Hindlimb muscle (tissue), 1 donor: ENCODE measurements around the gene FAM171A2. TPM values are rescaled to one million over a fixed set of nuclear protein-coding genes. Genes with fewer than 3 reads are reported as not detected.
"Not testable (repeated sequence)": the region's sequence is repeated elsewhere in the genome, so short reads cannot be mapped to it uniquely, and the experiment has no call there.

Source experiments
- DNase-seq: peaks from one replicate; pipeline ENCODE4 v3.0.0-alpha.2; 2013
- polyA plus RNA-seq: library from polyadenylated mRNA; unstranded; fragments of 120-200 nt; gene quantifications from one replicate; pipeline ENCODE4 v1.2.1, GENCODE V29; 2013; ENCODE audit not compliant: insufficient read length

The FAM171A2 gene
- polyA plus RNA-seq, 1 donor, result 166 TPM

DNA sequence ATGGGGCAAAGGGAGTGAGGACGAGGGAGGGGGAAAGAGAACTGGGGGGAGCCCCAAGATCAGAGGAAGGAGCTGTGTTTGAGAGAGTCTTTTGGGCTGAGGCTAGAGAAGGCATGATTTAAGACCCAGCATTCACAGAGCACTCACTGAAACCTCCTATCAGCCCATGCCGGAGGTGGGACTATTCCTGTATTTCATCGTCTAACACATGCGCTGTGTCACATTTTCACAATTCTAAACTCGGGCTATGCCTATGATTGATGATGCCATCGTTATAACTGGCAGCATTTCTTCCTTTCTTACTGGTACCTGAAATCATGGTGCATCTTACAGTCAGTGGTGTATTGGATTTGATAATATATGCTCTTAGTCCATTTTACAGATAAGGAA is 3.5 kb downstream of the FAM171A2 start:
- DNase-seq, result no peak

DNA sequence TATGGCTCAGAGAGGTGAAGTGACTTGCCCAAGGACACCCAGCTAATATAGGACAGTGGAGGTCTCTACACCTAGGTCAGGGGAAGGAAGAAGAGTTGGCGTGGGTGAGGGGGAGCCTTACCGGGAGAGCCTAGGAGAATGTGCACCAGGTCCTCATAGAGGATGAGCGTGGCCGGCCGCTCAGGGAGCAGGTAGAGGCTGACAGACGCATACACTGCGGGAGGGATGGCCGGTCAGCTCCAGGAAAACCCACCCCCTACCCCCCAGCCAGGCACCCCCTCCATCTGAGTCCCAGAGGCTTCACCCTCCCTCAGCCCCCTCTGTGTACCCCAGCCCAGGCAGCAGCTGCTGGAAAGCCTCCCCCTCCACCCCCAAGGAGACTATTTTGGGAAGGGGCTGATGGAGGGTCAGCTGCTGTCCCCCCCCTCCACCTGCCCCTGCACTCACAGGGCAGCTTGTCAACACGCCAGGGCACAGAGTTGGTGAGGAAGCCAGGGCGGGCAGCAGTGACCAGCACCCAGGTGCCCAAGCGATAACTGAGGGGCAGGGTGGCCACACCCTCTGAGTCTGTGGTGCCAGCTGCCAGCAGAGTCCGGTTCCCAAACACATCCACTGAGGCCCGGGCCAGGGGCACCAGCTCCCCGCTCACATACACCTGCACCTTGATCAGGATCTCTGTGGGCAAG is 4.1 kb downstream of the FAM171A2 start:
- no peak for DNase-seq

DNA sequence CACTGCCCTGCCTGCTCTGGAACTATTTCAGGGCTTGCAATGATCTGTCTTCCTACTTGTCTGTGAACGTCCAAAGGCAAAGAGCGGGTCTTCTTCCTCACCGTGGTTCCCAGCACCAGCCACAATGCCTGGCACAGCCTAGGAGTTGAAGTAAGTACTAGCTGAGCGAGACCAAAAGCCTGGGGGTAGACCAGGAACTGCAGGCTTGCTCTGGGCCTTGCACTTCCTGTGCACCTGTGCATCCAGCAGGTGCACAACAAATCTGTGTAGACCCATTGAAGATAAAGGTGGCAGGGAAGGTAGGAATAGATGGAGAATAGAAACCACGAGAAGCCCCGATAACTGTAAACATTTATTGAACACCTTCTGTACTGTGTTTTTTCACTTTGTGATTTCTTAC is 4.6 kb downstream of the FAM171A2 start:
- DNase-seq, result no peak

DNA sequence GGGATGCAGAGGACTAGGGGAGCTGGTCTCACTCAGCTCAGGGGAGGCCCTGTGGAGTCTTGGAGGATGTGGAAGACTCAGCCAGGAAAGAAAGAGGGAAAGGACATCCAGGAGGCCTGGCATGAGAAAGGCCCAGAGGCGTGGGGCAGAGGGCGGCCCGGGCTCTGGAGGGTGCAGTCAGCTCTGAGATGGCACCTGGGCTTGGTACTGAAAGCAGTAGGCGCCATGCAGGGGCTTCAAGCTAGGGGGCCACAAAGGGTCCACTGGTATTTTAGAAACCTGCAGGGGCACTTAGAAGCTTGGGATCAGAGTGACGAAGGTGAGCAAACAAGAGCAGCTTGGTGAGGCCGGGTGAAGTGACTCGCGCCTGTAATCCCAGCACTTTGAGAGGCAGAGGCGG is 5.6 kb downstream of the FAM171A2 start:
- DNase-seq, result no peak

DNA sequence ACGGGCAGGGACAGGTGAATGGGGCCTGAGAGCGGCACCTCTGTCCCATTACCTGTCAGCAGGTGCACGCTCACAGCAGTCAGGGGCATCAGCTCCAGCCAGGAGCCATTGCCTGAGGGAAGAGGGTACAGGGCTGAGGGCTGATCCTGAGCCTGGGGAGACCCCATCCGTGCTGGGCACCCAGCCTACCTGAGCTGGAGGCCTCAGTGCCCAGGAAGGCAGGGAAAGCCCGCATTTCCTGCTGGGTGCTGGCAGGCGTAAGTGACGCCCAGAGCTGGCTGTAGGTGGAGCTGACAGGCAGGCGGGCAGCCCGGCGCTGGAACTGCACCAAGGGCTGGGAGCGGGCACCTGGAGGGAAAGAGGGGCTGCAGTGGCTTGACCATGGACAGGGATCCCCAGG is 7.4 kb downstream of the FAM171A2 start:
- DNase-seq, result no peak

DNA sequence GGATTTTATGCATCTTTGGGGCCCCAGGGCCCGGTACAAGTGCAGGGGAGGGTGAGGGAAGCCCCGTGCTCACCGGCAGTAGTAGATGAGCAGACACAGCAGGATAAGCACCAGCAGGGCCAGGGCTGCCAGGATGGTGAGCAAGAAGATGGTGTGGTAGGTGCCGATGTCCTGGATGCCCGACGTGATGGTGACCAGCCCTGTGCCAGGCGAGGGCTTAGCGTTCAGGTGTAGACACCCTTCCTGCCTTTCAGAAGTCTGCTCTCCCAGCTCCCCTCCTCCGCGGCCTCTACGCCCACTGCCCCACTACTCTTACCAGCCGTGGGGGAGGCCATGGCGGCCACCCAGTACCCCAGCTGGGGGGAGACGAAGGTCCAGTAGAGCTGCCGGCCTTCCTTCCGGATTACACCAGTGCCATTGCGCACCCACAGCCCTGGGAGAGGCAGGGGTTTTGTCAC is 8.0 kb downstream of the FAM171A2 start:
- DNase-seq, result no peak

DNA sequence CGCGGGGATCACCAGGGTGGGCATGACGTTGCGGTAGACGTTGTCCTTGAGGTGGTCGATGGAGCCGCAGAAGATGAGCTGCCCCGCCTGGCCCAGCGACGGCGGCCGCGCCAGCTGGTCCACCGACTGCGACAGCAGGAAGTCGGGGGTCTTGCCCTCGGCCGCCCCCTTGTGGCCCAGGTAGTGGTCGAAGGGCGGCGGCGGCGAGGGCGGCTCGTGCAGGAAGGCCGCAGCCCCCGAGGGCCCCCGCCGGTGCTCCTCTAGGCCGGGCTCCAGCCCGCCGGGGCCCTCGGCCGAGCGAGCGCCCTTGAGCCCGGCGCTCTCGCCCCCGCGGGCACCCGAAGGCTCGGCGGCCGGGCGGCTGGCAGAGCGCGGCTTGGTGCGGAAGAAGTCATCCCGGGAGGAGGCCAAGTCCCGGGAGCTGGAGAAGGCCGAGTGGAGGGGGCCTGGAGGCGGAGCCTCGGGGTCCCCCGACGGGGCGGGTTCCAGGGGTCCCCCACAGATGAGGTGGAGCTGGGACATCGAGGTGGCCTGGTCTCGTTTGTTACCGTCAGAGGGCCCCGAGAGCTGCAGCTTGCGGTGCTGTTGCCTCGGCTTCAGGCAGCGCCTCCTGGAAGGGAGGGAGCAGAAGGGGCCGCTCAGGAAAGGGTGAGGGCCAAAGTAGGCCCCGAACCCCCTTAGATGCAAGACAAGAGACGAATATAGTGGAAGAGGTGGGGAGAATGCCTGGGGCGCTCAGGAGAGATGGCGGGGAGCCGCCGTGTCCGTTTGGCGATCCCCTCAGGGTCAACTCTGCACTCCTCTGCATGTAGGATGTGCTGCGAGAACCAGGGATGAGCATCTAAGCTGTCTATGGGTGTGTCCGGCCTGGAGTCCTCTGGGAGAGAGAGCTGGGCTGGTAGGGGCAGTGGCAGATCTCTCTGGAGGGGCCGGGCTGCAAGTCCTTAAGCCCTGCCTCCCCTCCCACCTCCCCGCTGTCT is 8.8 kb downstream of the FAM171A2 start:
- DNase-seq, result peak; percentile 74

DNA sequence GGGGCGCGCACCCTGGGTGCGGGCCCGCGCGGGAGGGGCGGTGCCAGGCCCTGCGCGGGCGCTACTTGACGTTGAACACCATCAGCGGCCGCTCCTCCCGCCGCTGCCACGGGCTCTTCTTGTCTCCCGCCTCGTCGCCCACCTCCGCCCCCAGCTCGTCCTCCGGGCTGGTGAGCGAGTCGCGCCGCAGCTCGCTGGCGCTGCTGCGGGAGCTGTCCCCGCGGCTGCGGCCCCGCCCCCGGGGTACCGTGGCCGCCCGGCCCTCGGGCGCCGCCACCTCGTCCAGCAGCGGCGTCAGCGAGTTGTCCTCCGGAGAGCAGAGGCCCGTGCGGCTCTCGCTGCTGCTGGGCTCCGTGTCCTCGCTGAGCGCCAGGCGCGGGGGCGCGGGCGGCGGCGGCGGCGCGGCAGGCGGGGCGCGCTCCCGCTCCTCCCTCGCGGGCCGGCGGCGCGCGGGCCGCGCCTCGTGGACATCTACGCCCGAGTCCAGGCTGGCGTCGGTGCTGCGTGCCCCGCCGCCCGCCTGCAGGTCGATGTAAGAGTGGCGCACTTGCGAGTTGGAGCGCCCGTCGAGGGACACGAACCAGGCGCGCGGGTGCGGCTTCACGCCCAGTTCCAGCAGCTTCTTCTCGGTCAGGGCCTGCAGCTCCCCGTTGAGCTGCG is 9.9 kb downstream of the FAM171A2 start:
- peak; percentile 55 for DNase-seq

DNA sequence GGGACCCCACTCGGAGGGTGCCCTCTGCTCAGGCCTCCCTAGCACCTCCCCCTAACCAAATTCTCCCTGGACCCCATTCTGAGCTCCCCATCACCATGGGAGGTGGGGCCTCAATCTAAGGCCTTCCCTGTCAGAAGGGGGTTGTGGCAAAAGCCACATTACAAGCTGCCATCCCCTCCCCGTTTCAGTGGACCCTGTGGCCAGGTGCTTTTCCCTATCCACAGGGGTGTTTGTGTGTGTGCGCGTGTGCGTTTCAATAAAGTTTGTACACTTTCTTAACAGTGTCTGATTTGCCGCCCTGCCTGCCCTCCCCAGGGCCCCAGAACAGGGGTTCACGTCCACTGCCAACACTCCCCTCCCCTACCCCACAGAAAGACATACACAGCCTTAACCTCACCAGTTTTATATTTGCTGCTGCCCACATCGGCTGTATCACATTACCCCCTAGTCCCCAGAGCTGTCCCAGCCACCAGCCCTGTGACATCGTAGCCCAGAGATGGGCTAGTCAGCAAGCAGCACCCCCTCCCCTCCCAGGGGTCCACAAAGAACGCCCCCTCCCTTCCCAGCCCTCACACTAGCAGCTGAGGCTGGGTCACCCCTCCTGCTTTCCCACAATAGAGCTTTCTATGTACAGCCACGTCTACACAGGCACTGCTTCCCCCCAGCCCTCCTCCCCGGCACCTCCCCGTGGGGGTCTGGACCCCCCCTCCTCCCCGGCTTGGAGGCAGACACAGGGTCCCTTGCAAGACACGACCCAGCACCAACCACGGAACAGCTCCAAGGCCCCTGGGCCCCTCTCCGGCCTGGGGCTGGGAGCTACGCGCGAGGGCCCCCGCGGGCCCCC is 10.6 kb downstream of the FAM171A2 start:
- no peak for DNase-seq

DNA sequence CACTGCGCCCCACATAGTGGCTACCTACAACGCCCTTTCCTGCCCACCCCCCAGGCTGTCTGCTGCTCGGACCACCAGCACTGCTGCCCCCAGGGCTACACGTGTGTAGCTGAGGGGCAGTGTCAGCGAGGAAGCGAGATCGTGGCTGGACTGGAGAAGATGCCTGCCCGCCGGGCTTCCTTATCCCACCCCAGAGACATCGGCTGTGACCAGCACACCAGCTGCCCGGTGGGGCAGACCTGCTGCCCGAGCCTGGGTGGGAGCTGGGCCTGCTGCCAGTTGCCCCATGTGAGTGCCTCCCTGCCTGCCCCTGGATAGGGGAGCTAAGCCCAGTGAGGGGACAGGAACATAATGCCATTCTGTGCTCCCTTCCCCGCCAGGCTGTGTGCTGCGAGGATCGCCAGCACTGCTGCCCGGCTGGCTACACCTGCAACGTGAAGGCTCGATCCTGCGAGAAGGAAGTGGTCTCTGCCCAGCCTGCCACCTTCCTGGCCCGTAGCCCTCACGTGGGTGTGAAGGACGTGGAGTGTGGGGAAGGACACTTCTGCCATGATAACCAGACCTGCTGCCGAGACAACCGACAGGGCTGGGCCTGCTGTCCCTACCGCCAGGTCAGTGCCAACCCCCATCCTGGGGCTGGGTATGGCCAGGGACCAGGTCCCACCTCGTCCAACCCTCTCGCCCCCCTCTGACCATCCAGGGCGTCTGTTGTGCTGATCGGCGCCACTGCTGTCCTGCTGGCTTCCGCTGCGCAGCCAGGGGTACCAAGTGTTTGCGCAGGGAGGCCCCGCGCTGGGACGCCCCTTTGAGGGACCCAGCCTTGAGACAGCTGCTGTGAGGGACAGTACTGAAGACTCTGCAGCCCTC is 11.5 kb downstream of the FAM171A2 start:
- DNase-seq, result no peak

DNA sequence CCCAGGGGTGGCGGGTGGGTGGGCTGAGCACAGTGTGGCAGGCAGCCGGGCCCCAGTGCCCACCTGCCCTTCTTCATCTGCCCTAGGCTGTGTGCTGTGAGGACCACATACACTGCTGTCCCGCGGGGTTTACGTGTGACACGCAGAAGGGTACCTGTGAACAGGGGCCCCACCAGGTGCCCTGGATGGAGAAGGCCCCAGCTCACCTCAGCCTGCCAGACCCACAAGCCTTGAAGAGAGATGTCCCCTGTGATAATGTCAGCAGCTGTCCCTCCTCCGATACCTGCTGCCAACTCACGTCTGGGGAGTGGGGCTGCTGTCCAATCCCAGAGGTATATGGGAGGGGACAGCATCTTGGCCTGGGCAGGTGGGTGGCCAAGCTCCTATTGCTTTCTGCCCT is 12.2 kb downstream of the FAM171A2 start:
- no peak for DNase-seq

DNA sequence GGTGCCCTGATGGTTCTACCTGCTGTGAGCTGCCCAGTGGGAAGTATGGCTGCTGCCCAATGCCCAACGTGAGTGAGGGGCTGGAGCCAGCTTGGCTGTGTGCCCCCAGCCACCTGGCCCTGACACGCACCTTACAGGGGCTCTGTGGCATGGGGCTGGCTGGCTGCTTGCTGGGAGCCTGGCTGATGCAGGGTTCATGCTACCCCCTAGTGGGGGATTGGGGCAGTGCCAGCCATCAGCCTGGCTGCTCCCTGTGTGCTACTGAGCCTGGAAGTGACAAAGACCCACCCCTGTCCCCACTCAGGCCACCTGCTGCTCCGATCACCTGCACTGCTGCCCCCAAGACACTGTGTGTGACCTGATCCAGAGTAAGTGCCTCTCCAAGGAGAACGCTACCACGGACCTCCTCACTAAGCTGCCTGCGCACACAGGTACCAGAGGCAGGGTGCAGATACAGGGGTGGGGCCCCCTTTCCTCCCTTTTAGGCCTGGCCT is 12.9 kb downstream of the FAM171A2 start:
- DNase-seq, result no peak

DNA sequence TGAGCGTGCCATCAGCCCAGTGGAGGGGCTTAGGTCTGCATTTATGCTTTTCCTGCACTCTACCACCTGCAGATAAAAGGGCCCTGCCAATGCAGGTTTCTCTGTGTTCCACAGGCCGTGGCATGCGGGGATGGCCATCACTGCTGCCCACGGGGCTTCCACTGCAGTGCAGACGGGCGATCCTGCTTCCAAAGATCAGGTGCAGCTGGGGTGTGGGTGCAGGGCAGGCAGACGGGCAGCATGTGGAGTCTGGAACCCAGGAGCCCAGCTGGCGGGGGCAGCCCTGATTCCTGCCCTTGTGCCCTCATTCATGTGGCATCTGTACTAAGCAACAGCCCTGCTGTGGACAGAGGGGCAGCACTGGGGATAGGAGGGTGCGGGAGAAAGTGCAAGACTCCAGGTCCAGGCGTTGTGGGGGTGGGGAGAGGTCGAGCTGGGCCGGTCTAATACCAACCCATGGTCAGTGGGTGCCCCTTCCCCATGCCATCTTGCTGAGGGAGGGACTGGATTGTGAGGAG is 14.0 kb downstream of the FAM171A2 start:
- DNase-seq, result no peak

DNA sequence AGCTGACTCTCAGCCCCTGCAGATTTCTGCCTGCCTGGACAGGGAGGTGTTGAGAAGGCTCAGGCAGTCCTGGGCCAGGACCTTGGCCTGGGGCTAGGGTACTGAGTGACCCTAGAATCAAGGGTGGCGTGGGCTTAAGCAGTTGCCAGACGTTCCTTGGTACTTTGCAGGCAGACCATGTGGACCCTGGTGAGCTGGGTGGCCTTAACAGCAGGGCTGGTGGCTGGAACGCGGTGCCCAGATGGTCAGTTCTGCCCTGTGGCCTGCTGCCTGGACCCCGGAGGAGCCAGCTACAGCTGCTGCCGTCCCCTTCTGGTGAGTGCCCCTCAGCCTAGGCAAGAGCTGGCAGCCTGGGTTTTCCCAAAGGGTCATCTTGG is 14.7 kb downstream of the FAM171A2 start:
- DNase-seq, result no peak

DNA sequence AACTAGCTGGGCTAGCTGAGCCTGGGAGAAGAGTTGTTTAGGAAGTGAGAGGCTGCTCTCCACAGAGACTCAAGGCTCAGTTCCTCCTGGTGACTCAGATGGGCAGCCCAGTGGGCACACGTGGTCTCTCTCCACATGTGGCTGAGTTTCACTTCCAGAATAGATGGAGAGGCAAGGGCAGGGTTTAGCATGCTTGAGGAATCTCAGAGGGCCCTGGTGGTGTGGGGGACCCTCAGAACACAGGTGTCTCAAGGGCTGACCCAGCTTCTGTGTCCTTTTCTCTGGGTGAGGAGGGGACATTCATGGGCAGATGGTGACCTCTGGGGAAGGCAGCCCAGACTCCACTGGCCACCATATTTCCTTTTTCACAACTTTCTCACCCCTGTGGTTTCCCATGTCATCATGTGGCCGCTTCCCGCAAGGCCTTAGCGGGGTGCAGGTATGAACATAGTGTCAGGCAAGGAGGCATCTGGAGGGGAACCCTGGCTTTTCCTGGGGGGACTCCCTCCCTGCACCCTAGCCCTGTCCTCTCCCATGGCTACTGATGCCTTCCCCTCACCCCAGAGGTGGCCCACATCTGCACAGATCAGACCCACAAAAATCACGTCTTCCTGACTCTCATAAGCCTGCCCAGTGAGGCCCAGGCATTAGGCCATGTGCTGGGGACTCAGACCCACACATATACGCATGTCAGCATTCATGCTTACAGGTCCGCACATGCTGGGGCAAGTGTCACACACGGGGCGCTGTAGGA is 15.2 kb downstream of the FAM171A2 start:
- no peak for DNase-seq

DNA sequence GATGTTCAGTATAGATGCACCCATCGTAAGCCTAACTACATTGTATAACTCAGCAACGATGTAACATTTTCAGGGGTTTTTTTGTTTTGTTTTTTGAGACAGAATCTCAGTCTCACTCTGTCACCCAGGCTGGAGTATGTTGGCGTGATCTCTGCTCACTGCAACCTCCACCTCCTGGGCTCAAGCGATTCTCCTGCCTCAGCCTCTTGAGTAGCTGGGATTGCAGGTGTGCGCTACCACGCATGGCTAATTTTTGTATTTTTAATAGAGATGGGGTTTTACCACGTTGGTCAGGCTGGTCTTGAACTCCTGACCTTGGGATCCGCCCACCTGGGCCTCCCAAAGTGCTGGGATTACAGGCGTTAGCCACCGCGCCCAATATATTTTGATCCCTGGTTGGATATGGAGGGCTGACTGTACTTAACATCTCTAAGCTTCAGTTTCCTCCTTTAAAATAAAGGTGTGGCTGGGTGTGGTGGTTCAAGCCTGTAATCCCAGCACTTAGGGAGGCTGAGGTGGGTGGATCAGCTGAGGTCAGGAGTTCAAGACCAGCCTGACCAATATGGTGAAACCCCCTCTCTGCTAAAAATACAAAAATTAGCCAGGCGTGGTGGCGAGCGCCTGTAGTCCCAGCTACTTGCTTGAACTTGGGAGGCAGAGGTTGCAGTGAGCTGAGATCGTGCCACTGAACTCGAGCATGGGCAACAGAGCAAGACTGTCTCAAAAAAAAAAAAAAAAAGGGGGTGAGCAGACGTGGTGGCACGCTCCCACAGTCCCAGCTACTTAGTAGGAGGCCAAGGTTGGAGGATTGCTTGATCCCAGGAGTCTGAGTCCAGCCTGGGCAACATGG is 16.2 kb downstream of the FAM171A2 start:
- DNase-seq, result not testable (repeated sequence)

DNA sequence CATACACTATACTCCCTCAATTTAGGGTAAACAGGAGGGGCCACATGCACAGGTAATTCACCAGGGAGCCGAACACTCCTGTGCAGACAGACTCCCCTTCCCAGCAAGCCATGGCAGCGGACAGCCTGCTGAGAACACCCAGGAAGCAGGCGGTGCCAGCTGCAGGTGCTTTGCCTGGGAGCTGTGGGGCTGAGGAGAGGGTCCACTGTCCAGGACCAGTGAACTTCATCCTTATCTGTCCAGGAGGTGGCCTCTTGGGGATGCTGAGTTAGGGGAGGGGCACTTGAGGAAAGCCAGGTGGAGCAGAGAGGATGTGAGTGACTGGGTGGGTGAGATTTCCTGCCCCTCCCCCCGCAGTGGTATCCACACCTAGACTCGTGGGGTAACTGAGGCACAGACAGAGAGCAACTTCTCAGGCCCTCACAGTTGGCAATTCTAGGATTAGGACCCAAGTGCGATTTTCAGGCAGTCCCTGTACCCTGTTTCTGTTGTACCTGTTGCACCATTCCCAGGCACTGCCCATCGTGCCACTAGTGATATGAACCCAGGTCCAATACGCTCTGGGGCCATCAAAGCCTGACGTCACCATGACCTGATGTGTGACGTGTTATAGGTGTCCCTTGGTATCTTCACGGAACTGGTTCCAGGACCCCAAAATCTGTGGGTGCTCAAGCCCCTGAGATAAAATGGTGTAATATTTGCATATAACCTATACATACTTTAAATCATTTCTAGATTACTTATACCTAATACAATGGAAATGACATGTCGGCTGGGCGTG is 17.4 kb downstream of the FAM171A2 start:
- no peak for DNase-seq

DNA sequence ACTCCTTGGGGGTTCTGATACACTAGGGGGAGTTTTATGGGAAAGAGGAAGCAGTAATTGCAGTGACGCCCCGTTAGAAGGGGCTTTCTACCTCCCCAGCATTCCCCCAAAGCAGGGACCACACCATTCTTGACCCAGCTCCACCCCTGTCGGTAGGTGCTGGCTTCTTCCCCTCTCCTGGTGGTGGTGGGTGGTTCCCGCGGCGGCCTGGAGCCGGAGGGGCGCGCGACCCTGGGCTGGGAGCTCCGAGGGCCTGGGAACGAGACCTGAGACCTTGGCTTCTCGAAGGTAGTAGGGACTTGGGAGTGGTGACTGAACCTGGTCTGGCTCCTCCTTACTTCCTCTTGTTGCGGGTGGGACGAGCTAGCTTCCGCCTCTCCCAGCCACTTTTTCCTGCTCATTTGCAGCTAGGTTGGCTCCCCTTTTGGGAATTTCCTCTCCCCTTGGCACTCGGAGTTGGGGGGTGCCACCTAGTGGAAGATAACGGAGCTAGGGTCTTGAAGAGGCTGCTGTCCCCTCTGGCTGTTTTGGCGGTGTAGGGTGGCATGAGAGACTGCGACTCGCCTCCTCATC is 18.1 kb downstream of the FAM171A2 start:
- DNase-seq, result no peak
